NT2/D1 (cell line): ENCODE results near the gene UBE2J2.
"Not testable (repeated sequence)": the region's sequence is repeated elsewhere in the genome, so short reads cannot be mapped to it uniquely, and the experiment has no call there.

Experiments used
- DNase-seq: peaks from one replicate; pipeline ENCODE4 v3.0.0-alpha.2; 2011; ENCODE audit warnings: low read depth, low spot score
- H3K27me3 ChIP-seq: 2 replicates; pipeline ENCODE4 v1.6.0; 2011; ENCODE audit warnings: mild to moderate bottlenecking; ENCODE audit not compliant: insufficient read length, insufficient read depth
- H3K36me3 ChIP-seq: 2 replicates; pipeline ENCODE4 v1.6.1; 2011; ENCODE audit warnings: mild to moderate bottlenecking, low read length, mixed read lengths; ENCODE audit not compliant: insufficient read depth, insufficient read length
- H3K4me1 ChIP-seq: 2 replicates; pipeline ENCODE4 v1.5.1; 2011; ENCODE audit not compliant: insufficient read depth, insufficient read length
- H3K4me3 ChIP-seq: 2 replicates; pipeline ENCODE4 v1.5.1; 2011; ENCODE audit warnings: low read depth; ENCODE audit not compliant: insufficient read length
- H3K9ac ChIP-seq: 2 replicates; pipeline ENCODE4 v1.6.0; 2011; ENCODE audit warnings: low read depth; ENCODE audit not compliant: insufficient read length
- H3K9me3 ChIP-seq: 2 replicates; pipeline ENCODE4 v1.5.1; 2011; ENCODE audit warnings: mild to moderate bottlenecking, low read length; ENCODE audit not compliant: insufficient read depth
- SUZ12 ChIP-seq: IDR thresholded peaks from 2 replicates; pipeline ENCODE4 v1.6.1; 2011; ENCODE audit not compliant: insufficient read length, insufficient read depth; ENCODE audit errors: extremely low read depth
- YY1 ChIP-seq: IDR thresholded peaks from 2 replicates; pipeline ENCODE4 v1.6.1; 2011; ENCODE audit not compliant: insufficient read length, insufficient read depth
- ZNF274 ChIP-seq: IDR thresholded peaks from 2 replicates; pipeline ENCODE4 v1.6.1; 2011; ENCODE audit warnings: mild to moderate bottlenecking, low read depth, low read length

The UBE2J2 gene

GRCh38 chr1:1255611-1256010, 18.0 kb downstream of the UBE2J2 start:
- Histone ChIP-seq H3K36me3 (peaks cover 78% of the 10 kb centered on the region), H3K4me1 (peaks cover 22% of the 10 kb centered on the region), H3K9ac (no peak overlapping the region), H3K9me3 (no peaks in the 10 kb centered on the region), H3K4me3 (no peak overlapping the region), H3K27me3 (no peaks in the 10 kb centered on the region)
- no peak for TF ChIP-seq SUZ12
- DNase-seq, result no peak

- Histone ChIP-seq H3K4me1 (peaks cover 22% of the 10 kb centered on the region), H3K9me3 (no peaks in the 10 kb centered on the region), H3K36me3 (peaks cover 74% of the 10 kb centered on the region), H3K27me3 (no peaks in the 10 kb centered on the region), H3K9ac (no peak overlapping the region), H3K4me3 (no peak overlapping the region)
- TF ChIP-seq YY1 (no peak), SUZ12 (no peak), ZNF274 (no peak)
- no peak for DNase-seq
Measured at GRCh38 chr1:1255078-1255477, 18.6 kb downstream of the UBE2J2 start.

GRCh38 chr1:1254667-1254998, 19.0 kb downstream of the UBE2J2 start:
- H3K36me3 ChIP-seq, result peaks cover 70% of the 10 kb centered on the region
- H3K9ac ChIP-seq, result no peak overlapping the region
- H3K27me3 ChIP-seq, result no peaks in the 10 kb centered on the region
- no peak overlapping the region for H3K4me3 ChIP-seq
- no peak for DNase-seq
- H3K9me3 ChIP-seq, result no peaks in the 10 kb centered on the region
- TF ChIP-seq ZNF274 (no peak), YY1 (no peak), SUZ12 (no peak)
- H3K4me1 ChIP-seq, result peaks cover 22% of the 10 kb centered on the region

GRCh38 chr1:1253972-1254666, 19.5 kb downstream of the UBE2J2 start:
- H3K27me3 ChIP-seq, result no peaks in the 10 kb centered on the region
- H3K4me1 ChIP-seq, result peaks cover 20% of the 10 kb centered on the region
- H3K9me3 ChIP-seq, result no peaks in the 10 kb centered on the region
- H3K9ac ChIP-seq, result no peak overlapping the region
- no peak overlapping the region for H3K4me3 ChIP-seq
- TF ChIP-seq YY1 (no peak), SUZ12 (no peak), ZNF274 (no peak)
- peaks cover 66% of the 10 kb centered on the region for H3K36me3 ChIP-seq
- DNase-seq, result no peak

GRCh38 chr1:1253314-1253713, 20.3 kb downstream of the UBE2J2 start:
- H3K27me3 ChIP-seq, result no peaks in the 10 kb centered on the region
- H3K4me3 ChIP-seq, result no peak overlapping the region
- DNase-seq, result no peak
- TF ChIP-seq YY1 (no peak), ZNF274 (no peak), SUZ12 (no peak)
- peaks cover 58% of the 10 kb centered on the region for H3K36me3 ChIP-seq
- H3K9me3 ChIP-seq, result no peaks in the 10 kb centered on the region
- peaks cover 13% of the 10 kb centered on the region for H3K4me1 ChIP-seq
- H3K9ac ChIP-seq, result no peak overlapping the region

- TF ChIP-seq SUZ12 (no peak), ZNF274 (no peak), YY1 (no peak)
- Histone ChIP-seq H3K36me3 (peaks cover 45% of the 10 kb centered on the region), H3K9ac (no peak overlapping the region), H3K4me1 (peaks cover 8% of the 10 kb centered on the region), H3K27me3 (peaks cover 6% of the 10 kb centered on the region), H3K4me3 (no peak overlapping the region), H3K9me3 (no peaks in the 10 kb centered on the region)
- no peak for DNase-seq
Measured at GRCh38 chr1:1250786-1251284, 22.8 kb downstream of the UBE2J2 start.

GRCh38 chr1:1248009-1248913, 25.4 kb downstream of the UBE2J2 start:
- H3K9me3 ChIP-seq, H3K4me1 ChIP-seq, H3K4me3 ChIP-seq, H3K9ac ChIP-seq, DNase-seq, H3K27me3 ChIP-seq: not testable (repeated sequence)
- H3K36me3 ChIP-seq, result peaks cover 20% of the 10 kb centered on the region
